Ectodermal cell (in vitro differentiated cells): ENCODE measurements around the gene HAUS8.
A peak's percentile ranks its signal among the peaks of the same experiment; 100 is the strongest.

Experiments
- H3K27ac ChIP-seq: 2 replicates; pipeline ENCODE4 v1.7.0; 2013; ENCODE audit warnings: mild to moderate bottlenecking, low read depth, low read length; ENCODE audit not compliant: insufficient read depth, poor library complexity, severe bottlenecking
- H3K27me3 ChIP-seq: 2 replicates; pipeline ENCODE4 v1.7.0; 2013; ENCODE audit warnings: mild to moderate bottlenecking, low read length; ENCODE audit not compliant: insufficient read depth, control insufficient read depth, poor library complexity, severe bottlenecking
- H3K36me3 ChIP-seq: one replicate; pipeline ENCODE4 v1.7.0; 2013; ENCODE audit warnings: low read length; ENCODE audit not compliant: control insufficient read depth, insufficient read depth
- H3K4me1 ChIP-seq: one replicate; pipeline ENCODE4 v1.7.0; 2013; ENCODE audit warnings: low read length; ENCODE audit not compliant: control insufficient read depth, insufficient read depth
- H3K4me3 ChIP-seq: 2 replicates; pipeline ENCODE4 v1.7.0; 2013; ENCODE audit warnings: low read depth, low read length, control low read depth; ENCODE audit not compliant: insufficient read depth
- H3K9me3 ChIP-seq: 2 replicates; pipeline ENCODE4 v1.7.0; 2013; ENCODE audit warnings: mild to moderate bottlenecking, low read length, moderate library complexity; ENCODE audit not compliant: control insufficient read depth
- WGBS, 2 experiments: methylation state at CpG; one replicate each; pipeline ENCODE4 v1.1.7; 2013; ENCODE audit warnings: missing lambda C conversion rate in 2 of 2; 5-methylcytosine and 5-hydroxymethylcytosine counted together

HAUS8 gene

GRCh38 chr19:17086834-17087233, 11.6 kb upstream of the HAUS8 start:
- WGBS, 2 experiments, result 90 to 91% methylated on average over 6 of the region's 6 CpGs
- H3K27me3 ChIP-seq, result no peaks in the 10 kb centered on the region
- peaks cover 3% of the 10 kb centered on the region for H3K4me1 ChIP-seq
- H3K36me3 ChIP-seq, result no peaks in the 10 kb centered on the region
- no peak overlapping the region for H3K4me3 ChIP-seq
- H3K9me3 ChIP-seq, result no peaks in the 10 kb centered on the region
- H3K27ac ChIP-seq, result no peak overlapping the region

GRCh38 chr19:17086120-17086519, 10.9 kb upstream of the HAUS8 start:
- H3K36me3 ChIP-seq, result no peaks in the 10 kb centered on the region
- no peaks in the 10 kb centered on the region for H3K9me3 ChIP-seq

GRCh38 chr19:17081672-17082630, 6.7 kb upstream of the HAUS8 start:
- H3K9me3 ChIP-seq, result no peaks in the 10 kb centered on the region
- no peak overlapping the region for H3K4me3 ChIP-seq
- H3K27ac ChIP-seq, result no peak overlapping the region
- WGBS, 2 experiments, result 90 to 92% methylated on average over 20 of the region's 20 CpGs
- no peaks in the 10 kb centered on the region for H3K27me3 ChIP-seq
- no peaks in the 10 kb centered on the region for H3K36me3 ChIP-seq
- H3K4me1 ChIP-seq, result peaks cover 16% of the 10 kb centered on the region

More at GRCh38 chr19:17086120-17086519, 10.9 kb upstream of the HAUS8 start:
- H3K27me3 ChIP-seq, result no peaks in the 10 kb centered on the region
- no peaks in the 10 kb centered on the region for H3K4me1 ChIP-seq
- WGBS, 2 experiments, result 92 to 95% methylated on average over 14 of the region's 14 CpGs
- no peak overlapping the region for H3K4me3 ChIP-seq
- H3K27ac ChIP-seq, result no peak overlapping the region

GRCh38 chr19:17080440-17080801, 5.2 kb upstream of the HAUS8 start:
- no peak overlapping the region for H3K27ac ChIP-seq
- peaks cover 21% of the 10 kb centered on the region for H3K4me1 ChIP-seq
- no peaks in the 10 kb centered on the region for H3K27me3 ChIP-seq
- no peaks in the 10 kb centered on the region for H3K9me3 ChIP-seq
- 88 to 93% methylated on average over 4 of the region's 4 CpGs for WGBS, 2 experiments
- no peak overlapping the region for H3K4me3 ChIP-seq
- H3K36me3 ChIP-seq, result no peaks in the 10 kb centered on the region

GRCh38 chr19:17079710-17080439, 4.6 kb upstream of the HAUS8 start:
- Histone ChIP-seq H3K9me3 (no peaks in the 10 kb centered on the region), H3K4me1 (peaks cover 21% of the 10 kb centered on the region), H3K27ac (peak overlapping the region; percentile 56), H3K4me3 (no peak overlapping the region), H3K27me3 (no peaks in the 10 kb centered on the region), H3K36me3 (no peaks in the 10 kb centered on the region)
- 49 to 50% methylated on average over 28 of the region's 28 CpGs for WGBS, 2 experiments

- Histone ChIP-seq H3K27me3 (no peaks in the 10 kb centered on the region), H3K9me3 (no peaks in the 10 kb centered on the region), H3K4me3 (no peak overlapping the region), H3K36me3 (no peaks in the 10 kb centered on the region), H3K4me1 (peaks cover 25% of the 10 kb centered on the region), H3K27ac (peak overlapping the region; percentile 56)
- 74 to 76% methylated on average over 19 of the region's 19 CpGs for WGBS, 2 experiments
Measured at GRCh38 chr19:17078920-17079709, 3.9 kb upstream of the HAUS8 start.

- Histone ChIP-seq H3K9me3 (no peaks in the 10 kb centered on the region), H3K36me3 (no peaks in the 10 kb centered on the region), H3K27ac (no peak overlapping the region), H3K27me3 (no peaks in the 10 kb centered on the region), H3K4me3 (no peak overlapping the region), H3K4me1 (peaks cover 33% of the 10 kb centered on the region)
- 91 to 92% methylated on average over 19 of the region's 19 CpGs for WGBS, 2 experiments
Measured at GRCh38 chr19:17078036-17078919, 3.0 kb upstream of the HAUS8 start.

- WGBS, 2 experiments, result 93 to 94% methylated on average over 17 of the region's 17 CpGs
- Histone ChIP-seq H3K9me3 (no peaks in the 10 kb centered on the region), H3K27me3 (no peaks in the 10 kb centered on the region), H3K36me3 (no peaks in the 10 kb centered on the region), H3K27ac (no peak overlapping the region), H3K4me3 (no peak overlapping the region), H3K4me1 (peaks cover 34% of the 10 kb centered on the region)
Measured at GRCh38 chr19:17077447-17078028, 2.3 kb upstream of the HAUS8 start.

GRCh38 chr19:17076543-17076991, 1.3 kb upstream of the HAUS8 start:
- Histone ChIP-seq H3K4me1 (peaks cover 34% of the 10 kb centered on the region), H3K9me3 (no peaks in the 10 kb centered on the region), H3K36me3 (peaks cover 5% of the 10 kb centered on the region), H3K4me3 (peak overlapping the region; percentile 73), H3K27ac (no peak overlapping the region), H3K27me3 (no peaks in the 10 kb centered on the region)
- 12 to 17% methylated on average over 12 of the region's 12 CpGs for WGBS, 2 experiments
